ENCODE results near the gene LRRC74B. TPM values are rescaled to one million over a fixed set of nuclear protein-coding genes. Genes with fewer than 3 reads are reported as not detected.
A peak's percentile ranks its signal among the peaks of the same experiment; 100 is the strongest.

Gene LRRC74B
- total RNA-seq, 1 donor from 2014 or later, result not detected

- no peak for DNase-seq (ENCODE audit: low spot score)
Observed at GRCh38 chr22:21013657-21014201, 32.0 kb upstream of the LRRC74B start.

GRCh38 chr22:21014202-21014725 is 31.5 kb upstream of the LRRC74B start:
- DNase-seq (ENCODE audit: low spot score), result peak; percentile 92

GRCh38 chr22:21014726-21015465 is 30.9 kb upstream of the LRRC74B start, which contains the start of gene P2RX6:
Gene P2RX6, plus strand, starts transcription at chr22:21015165. Its CDS starts 10 bp downstream, at chr22:21015175.
- DNase-seq (ENCODE audit: low spot score), result no peak

- DNase-seq (ENCODE audit: low spot score), result no peak
Observed at GRCh38 chr22:21015466-21016006, 30.2 kb upstream of the LRRC74B start.

DNA sequence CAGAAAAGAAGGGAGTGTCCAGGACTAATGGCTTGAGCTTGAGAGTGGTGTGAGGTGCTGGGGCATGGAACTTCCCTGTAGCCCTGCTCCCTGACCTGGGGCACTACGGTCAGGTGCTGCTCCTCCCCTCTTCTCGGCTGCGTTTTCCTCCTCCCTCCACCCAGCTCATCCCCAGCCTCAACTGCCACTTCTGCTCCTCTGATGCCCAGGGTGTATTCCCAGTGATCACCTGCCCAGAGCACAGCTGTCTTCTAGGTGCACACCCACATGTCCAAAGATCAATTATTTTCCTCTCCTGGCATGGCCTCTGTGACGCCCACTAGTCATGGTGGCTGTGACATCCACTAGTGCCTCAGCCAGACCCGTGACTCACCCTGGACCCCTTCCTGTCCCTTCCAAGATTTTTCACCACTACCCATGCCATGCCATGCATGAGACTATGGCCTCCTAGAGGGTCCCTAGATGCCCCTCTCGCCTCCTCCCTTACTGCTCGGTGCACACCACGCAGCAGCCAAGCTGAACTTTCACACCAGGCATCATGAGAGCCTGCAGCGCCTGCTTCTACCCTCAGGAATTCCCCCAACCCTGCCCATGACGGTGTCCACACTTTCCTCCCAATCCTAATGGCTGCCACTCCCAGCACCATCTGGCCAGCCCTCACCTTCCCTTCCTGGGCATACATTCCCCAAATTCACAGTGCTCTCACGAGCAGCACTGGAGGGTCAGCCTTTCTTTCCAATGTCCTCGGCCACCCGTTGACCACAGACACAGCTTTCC is 28.9 kb upstream of the LRRC74B start:
- no peak for DNase-seq (ENCODE audit: low spot score)

- DNase-seq (ENCODE audit: low spot score), result no peak
Observed at GRCh38 chr22:21018314-21018713, 27.4 kb upstream of the LRRC74B start.

- DNase-seq (ENCODE audit: low spot score), result no peak
Observed at GRCh38 chr22:21020802-21021429, 24.8 kb upstream of the LRRC74B start.

DNA sequence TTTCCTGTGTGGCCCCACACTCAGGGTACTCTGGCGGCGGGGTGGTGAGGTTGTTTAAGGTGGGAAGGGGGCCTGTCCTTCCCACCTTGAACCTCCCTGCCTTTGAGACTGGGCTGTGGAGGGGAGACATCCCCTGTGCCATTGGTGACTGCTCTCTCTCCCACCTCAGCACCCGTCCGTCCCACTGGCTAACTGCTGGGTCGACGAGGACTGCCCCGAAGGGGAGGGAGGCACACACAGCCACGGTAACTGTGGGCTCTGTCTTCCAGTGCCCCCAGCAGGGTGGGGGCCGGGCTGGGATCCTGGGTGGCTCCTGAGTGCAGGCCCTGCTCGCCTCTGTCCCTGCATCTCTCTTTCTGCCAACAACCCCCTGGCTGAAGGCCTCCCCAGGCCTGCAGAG is 23.2 kb upstream of the LRRC74B start:
- DNase-seq (ENCODE audit: low spot score), result no peak

- no peak for DNase-seq (ENCODE audit: low spot score)
Observed at GRCh38 chr22:21022955-21023614, 22.7 kb upstream of the LRRC74B start.

- DNase-seq (ENCODE audit: low spot score), result no peak
Observed at GRCh38 chr22:21025266-21025665, 20.5 kb upstream of the LRRC74B start.

GRCh38 chr22:21025763-21026755 is 19.7 kb upstream of the LRRC74B start:
- no peak for DNase-seq (ENCODE audit: low spot score)

- DNase-seq (ENCODE audit: low spot score), result no peak
Observed at GRCh38 chr22:21026783-21027692, 18.7 kb upstream of the LRRC74B start.

GRCh38 chr22:21028277-21029251 is 17.2 kb upstream of the LRRC74B start:
- DNase-seq (ENCODE audit: low spot score), result no peak

DNA sequence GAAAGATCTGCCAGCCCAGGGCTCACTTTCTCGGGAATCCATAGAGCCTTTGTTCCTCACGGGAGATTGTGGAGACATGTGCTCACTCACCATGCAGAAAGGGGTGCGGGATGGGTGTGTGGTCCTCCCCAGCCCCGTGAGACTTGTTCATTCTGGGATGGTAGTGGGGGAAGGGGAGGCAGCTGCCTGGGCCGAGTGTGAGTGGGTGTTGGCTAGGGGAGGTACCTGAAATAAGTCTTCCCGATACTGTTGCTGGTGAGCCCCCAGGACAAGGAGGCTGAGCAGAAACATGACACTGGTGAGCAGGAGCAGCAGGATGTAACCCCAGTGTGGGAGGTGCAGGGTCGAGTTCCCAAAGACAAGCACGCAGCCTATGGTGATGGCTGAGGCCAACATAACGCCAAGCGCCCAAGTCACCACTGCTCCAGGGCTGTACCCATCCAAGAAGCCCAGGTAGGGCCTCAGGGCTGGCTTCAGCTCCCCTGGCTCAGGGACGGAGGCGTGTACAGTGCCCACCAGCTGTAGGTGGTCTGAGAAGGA is 16.2 kb upstream of the LRRC74B start:
- DNase-seq (ENCODE audit: low spot score), result no peak

DNA sequence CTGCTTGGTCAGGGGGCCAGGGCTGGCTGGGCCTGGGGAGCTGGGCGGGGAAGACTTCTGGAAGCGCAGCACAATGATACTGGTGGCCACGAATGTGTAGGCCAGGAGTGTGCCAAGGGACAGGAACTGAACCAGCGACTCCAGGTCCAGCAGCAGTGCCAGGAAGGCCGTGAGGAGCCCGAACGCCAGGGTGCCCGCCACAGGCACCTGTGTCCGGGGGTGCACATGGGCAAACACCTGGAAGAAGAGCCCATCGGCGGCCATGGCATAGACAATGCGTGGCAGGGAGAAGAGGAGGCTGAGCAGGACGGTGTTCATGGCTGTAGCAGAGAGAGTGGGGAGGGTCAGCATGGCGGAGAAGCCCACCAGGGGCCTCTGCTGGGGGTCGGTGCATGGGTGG is 15.7 kb upstream of the LRRC74B start:
- no peak for DNase-seq (ENCODE audit: low spot score)

DNA sequence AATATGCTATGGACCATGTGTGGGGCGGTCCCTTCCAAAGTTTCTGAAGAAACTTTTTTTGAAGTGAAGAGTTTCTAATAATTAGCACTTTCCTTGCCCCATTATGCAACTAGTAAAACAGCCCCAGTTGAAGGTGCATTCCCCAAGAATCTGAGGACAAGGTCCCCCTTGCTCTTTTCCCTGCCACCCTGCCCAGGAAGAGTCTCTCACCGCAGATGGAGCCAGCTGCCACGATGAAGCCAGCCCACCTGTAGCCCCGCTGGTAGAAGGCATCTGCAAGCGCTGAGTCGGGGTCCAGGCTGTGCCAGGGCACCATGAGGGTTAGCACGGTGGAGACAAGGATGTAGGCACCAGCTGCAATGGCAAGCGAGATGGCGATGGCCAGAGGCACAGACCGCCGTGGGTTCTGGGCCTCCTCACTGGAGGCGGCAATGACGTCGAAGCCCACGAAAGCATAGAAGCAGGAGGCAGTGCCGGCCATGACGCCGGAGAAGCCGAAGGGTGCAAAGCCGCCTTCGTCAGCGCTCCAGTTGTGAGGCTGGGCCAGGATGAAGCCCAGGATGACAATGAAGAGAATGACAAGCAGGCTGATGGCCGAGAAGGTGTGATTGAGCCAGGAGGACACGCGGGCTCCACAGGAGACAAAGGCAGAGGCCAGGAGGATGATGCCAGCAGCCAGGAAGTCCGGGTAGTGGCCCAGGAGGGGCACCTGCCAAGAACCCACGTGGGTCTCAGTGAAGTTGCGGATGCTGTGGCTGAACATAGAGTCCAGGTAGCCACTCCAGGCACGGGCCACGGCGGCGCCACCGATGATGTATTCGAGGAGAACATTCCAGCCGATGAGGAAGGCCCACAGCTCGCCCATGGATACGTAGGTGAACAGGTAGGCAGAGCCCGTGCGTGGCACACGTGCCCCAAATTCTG is 14.9 kb upstream of the LRRC74B start:
- no peak for DNase-seq (ENCODE audit: low spot score)
